ENCODE data around the gene ATG16L1.

- TF ChIP-seq CTCF (IDR thresholded peaks at IDR 0.05) (no peak), POLR2A (IDR thresholded peaks at IDR 0.05) (no peak)
Measured at GRCh38 chr2:233311241-233311926, 59.9 kb downstream of the ATG16L1 start.

Data from heart left ventricle (tissue), 13 donors.